GM12872 (cell line): ENCODE data around the gene MAP4.

ENCODE experiments used
- CTCF ChIP-seq: IDR thresholded peaks from 3 replicates; pipeline ENCODE4 v1.5.1; 2011; ENCODE audit warnings: low read depth, mild to moderate bottlenecking, low read length, moderate library complexity; ENCODE audit not compliant: insufficient read depth

The MAP4 gene

GRCh38 chr3:47971081-47971480 is 45.1 kb downstream of the MAP4 start:
- no peak for TF ChIP-seq CTCF

DNA sequence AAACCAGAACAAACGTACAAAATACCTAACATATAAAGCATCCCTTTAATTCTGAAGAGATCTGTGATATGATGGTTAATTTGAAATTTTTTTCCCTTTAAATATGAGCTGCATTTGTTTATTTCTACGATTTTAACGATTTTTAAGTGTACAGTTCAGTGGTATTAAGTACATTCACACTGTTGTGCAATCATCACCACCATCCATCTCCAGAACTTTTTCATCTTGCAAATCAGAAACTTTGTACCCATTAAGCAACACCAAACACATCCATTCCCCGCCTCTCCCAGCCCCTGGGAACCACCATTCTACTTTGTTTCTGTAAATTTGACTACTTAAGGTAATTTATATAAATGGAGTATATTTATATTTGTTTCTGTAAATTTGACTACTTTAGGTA is 51.5 kb downstream of the MAP4 start:
- TF ChIP-seq CTCF = no peak

- TF ChIP-seq CTCF = no peak
These were observed 54.2 kb downstream of the MAP4 start for GRCh38 chr3:47961815-47962606.

GRCh38 chr3:47961036-47961435 is 55.2 kb downstream of the MAP4 start:
- no peak for TF ChIP-seq CTCF

GRCh38 chr3:47956521-47956920 is 59.7 kb downstream of the MAP4 start:
- no peak for TF ChIP-seq CTCF

DNA sequence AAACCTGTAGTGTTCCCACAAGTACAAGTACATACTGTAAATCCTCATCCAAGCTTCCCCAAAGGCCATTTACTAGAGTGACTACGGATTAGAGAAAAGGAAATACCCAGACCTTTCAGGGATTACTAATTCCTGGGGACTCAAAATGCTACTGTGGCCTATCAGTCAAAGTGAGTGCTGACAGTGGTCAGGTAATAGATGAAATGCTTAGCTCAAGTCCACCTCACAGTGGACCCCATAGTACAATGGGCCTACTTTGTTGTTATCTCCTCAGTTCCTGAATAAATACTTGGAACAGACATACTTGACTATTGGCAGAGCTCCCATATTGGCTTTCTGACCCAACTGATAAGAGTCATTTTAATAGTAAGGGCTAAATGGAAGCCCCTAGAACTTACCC is 61.6 kb downstream of the MAP4 start:
- no peak for TF ChIP-seq CTCF

DNA sequence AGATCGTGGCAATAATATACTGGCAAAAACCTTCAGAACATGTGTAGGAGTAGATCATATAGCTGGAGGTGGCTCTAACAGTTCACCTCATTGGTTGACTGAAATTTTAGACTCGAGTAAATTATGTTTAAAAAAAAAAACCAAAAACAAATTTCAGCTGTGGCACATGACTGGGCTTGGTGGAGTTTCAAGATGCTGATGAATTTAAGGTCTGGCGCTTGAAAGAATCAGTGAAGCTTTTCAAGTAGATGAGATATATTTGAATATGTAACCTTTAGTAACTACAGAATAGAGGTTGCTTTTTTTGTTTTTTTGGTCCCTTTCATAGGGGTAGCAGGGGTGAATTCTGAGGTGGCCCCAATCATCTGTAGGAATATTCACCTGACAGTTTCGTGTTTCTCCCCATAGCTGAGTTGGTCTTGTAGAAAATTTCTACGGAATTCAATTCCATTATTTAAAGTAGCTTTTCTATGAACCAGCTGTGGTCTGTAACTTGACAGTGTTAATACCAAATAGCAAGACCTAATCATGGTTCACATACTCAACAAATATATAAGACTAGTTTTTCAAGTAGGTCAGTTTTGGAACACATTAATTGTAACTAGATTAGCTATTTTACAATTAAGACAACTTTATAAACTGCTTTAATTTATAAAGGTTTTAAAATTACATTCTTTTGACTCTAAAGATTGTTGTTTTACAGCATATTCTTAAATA is 65.6 kb downstream of the MAP4 start:
- no peak for TF ChIP-seq CTCF
